HG02610 (cell line): ENCODE results near the gene TMED10.

ENCODE experiments used
- ATAC-seq: cut with Tn5 transposase; IDR thresholded peaks from one replicate; pipeline ENCODE4 v1.9.1; 2021; ENCODE audit warnings: mild to moderate bottlenecking, moderate library complexity; ENCODE audit not compliant: unreplicated experiment

TMED10 gene

DNA sequence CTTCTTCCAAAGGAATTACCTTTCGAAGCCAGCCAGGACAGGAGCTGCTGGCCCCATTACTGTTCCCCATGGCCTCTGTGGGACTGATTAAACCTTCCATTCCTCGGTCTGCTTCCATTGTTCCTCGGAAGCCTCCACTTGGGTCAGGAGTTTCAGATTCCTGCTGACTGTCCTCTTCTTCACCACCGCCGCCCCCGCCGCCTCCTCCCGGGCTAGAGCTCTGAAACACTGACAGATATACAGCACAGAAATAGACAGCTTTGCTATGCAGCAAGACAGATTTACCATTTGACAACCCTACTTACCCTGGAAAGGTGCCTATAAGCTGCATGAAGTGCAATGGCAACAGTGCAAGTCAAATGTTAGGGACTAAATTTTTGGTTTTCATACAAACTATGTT is 85.2 kb downstream of the TMED10 start:
- no peak for ATAC-seq

DNA sequence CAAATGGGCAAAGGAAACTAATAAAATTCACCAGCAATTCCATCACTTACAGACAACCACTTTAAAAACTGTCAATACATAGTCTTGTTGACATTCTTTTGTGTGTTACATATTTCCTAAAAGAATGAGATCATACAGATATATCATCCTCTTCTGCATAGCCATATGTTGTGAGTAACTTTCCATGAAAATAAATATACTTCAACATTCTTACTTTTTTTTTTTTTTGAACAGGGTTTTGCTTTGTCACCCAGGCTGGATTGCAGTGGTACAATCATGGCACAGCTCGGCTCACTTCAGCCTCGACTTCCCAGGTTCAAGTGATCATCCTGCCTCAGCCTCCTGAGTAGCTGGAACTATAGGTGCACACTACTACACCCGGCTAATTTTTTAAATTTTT is 86.1 kb downstream of the TMED10 start:
- ATAC-seq = no peak

DNA sequence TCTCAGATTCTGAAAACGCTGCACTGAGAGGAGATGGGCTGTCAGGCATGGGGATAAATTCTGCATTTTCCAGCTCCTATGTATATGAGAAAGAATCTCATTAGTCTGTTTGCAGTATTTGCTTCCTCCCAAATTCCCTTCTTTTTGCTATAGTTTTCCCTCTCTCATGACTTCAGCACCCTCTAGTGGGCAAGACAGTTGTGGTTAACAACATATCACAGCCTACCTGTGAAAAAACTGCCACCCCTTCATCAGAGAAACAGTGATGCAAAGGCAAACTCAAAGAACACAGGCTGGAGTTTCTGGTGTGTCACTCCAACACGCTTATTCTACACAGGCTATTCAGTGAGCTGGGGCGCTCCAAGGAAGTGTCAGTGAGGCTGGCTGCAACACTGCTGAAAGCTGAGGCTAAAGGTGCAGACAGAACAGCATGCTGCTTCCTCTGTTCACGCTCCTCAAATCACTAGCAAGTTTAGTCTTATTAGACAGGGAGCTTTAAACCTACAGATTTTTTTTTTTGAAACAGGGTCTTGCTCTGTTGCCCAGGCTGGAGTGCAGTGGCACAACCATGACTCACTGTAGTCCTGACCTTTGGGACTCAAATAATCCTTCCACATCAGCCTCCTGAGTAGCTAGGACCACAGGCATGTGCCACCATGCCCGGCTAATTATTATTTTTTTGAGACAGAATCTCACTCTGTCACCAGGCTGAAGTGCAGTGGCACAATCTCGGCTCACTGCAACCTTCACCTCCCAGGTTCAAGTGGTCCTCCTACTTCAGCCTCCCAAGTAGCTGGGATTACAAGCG is 87.6 kb downstream of the TMED10 start:
- ATAC-seq = no peak

DNA sequence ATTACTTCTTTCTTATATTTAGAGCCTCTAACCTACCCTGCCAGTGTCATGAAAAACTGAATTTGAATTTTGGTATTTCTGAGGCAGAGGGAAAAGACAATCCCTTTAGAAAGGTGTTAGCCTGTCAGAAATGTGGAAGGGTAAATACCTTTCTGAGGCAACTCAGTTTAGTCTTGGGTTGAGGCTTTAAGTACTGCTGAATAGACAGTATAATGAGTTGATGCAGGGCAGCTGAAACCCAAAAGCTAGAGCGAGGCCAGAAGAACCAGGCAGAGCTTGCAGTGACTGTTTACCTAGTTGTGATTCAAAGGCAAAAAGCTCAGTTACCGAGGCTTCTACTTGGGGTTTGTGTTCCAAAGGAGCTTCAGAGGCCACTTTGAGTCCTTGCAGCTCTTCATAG is 88.3 kb downstream of the TMED10 start:
- no peak for ATAC-seq

DNA sequence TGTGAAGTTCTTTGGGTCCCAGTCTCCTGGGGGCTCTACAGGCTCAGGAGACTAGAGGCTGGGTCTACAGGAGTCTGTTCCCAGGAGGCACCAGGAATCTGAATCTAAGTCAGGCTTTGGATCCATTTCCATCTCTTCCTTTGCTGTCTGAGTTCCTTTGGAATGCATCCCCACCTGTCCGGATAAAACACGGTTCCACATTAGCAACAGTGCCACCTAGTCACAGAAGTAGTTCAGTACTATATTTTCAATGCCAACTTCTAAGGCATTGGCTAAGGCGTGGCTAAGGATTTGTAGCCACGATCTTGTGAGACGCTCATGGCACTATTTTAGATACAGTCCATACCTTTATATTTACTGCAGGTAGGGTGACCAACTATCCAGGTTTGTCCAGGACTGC is 91.9 kb downstream of the TMED10 start:
- no peak for ATAC-seq

DNA sequence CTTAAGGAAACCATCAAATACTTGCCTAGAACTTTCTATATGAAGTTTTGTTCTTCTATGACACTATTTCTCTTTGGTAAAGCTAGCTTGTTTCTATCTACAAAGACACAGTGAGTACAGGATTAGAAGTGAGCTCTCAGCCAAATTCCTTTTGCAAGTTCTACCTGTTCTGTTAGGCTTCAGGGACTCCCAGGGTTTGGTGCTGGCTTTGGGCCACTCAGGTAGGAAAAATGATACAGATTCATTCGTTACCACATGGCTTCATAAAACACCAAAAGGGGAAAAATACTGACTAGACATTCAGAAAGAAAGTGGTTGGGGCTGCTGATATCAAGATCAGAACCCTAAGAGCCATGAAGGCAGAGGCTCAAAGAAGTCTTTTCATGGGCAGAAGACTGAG is 93.1 kb downstream of the TMED10 start:
- no peak for ATAC-seq

DNA sequence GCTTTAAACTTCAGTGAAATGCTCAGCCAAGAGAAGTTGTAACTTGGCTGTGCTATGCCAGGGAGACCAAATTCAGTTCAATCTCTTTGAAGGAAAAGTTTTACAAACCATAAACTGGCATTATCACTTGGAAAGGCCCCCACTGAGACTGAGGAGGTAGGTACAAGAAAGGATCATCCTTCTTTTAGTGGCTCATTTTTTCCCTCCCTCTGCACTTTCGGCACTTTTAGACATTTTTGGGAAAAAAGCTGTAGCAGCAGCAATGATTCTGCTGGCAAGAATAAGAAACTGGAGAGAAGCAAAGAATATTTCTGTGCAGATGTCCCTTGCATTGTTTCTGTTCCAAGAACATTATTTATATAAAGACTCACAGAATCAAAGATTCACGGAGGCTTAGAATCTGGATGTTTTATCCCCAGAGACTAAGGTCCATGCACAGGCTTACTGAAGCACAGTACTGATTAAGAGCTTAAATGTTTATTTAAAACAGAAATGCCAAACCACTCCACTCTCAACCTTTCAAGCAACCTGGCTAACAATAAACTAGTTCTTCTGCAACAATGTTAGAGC is 94.7 kb downstream of the TMED10 start:
- no peak for ATAC-seq
